Activated CD4-positive, CD25-positive, alpha-beta regulatory T cell treated with anti-CD3 and anti-CD28 coated beads, Interleukin-2, amount 50 U/mL, for 16 hours (primary cell): Measurements from ENCODE around the gene SLC39A11.
"Not testable (repeated sequence)": the region's sequence is repeated elsewhere in the genome, so short reads cannot be mapped to it uniquely, and the experiment has no call there.

Experiments used
- DNase-seq: peaks from one replicate; pipeline ENCODE4 v3.0.0-alpha.2; 2020; ENCODE audit warnings: low read depth, low spot score

SLC39A11 gene

GRCh38 chr17:73111386-73111785 is 18.9 kb upstream of the SLC39A11 start:
- DNase-seq: no peak

- no peak for DNase-seq
These were observed 14.7 kb upstream of the SLC39A11 start for GRCh38 chr17:73107191-73107590.

GRCh38 chr17:73105431-73105830 is 12.9 kb upstream of the SLC39A11 start:
- no peak for DNase-seq

GRCh38 chr17:73104450-73104849 is 12.0 kb upstream of the SLC39A11 start:
- no peak for DNase-seq

- no peak for DNase-seq
These were observed 11.3 kb upstream of the SLC39A11 start for GRCh38 chr17:73103641-73104335.

GRCh38 chr17:73101031-73101430 is 8.5 kb upstream of the SLC39A11 start:
- no peak for DNase-seq

- no peak for DNase-seq
These were observed 7.9 kb upstream of the SLC39A11 start for GRCh38 chr17:73100363-73100762.

GRCh38 chr17:73099511-73099910 is 7.0 kb upstream of the SLC39A11 start:
- no peak for DNase-seq

- DNase-seq: no peak
These were observed 6.4 kb upstream of the SLC39A11 start for GRCh38 chr17:73098919-73099318.

- DNase-seq: not testable (repeated sequence)
These were observed 5.7 kb upstream of the SLC39A11 start for GRCh38 chr17:73097973-73098765.

GRCh38 chr17:73096866-73097265 is 4.4 kb upstream of the SLC39A11 start:
- no peak for DNase-seq

GRCh38 chr17:73096211-73096610 is 3.7 kb upstream of the SLC39A11 start:
- DNase-seq: no peak

GRCh38 chr17:73093286-73093685 is 798 bp upstream of the SLC39A11 start:
- no peak for DNase-seq

GRCh38 chr17:73091770-73092522 is 542 bp downstream of the SLC39A11 start:
- DNase-seq: no peak

- DNase-seq: no peak
These were observed 1.1 kb downstream of the SLC39A11 start for GRCh38 chr17:73091410-73091769.

GRCh38 chr17:73090396-73091202 is 1.9 kb downstream of the SLC39A11 start:
- DNase-seq: no peak

GRCh38 chr17:73089322-73090317 is 2.9 kb downstream of the SLC39A11 start:
- no peak for DNase-seq

GRCh38 chr17:73088561-73088960 is 3.9 kb downstream of the SLC39A11 start:
- DNase-seq: no peak

GRCh38 chr17:73083432-73083831 is 9.1 kb downstream of the SLC39A11 start:
- DNase-seq: no peak

- no peak for DNase-seq
These were observed 17.9 kb downstream of the SLC39A11 start for GRCh38 chr17:73074566-73074965.
